ENCODE measurements around the gene SET.

GRCh38 chr9:128690684-128691034 is 1.6 kb downstream of the SET start:
- TF ChIP-seq, protein P1, sequence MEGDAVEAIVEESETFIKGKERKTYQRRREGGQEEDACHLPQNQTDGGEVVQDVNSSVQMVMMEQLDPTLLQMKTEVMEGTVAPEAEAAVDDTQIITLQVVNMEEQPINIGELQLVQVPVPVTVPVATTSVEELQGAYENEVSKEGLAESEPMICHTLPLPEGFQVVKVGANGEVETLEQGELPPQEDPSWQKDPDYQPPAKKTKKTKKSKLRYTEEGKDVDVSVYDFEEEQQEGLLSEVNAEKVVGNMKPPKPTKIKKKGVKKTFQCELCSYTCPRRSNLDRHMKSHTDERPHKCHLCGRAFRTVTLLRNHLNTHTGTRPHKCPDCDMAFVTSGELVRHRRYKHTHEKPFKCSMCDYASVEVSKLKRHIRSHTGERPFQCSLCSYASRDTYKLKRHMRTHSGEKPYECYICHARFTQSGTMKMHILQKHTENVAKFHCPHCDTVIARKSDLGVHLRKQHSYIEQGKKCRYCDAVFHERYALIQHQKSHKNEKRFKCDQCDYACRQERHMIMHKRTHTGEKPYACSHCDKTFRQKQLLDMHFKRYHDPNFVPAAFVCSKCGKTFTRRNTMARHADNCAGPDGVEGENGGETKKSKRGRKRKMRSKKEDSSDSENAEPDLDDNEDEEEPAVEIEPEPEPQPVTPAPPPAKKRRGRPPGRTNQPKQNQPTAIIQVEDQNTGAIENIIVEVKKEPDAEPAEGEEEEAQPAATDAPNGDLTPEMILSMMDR (conservative IDR thresholded peaks at IDR 0.05) = no peak
- TF ChIP-seq EZH2 (IDR thresholded peaks at IDR 0.05; ENCODE audit: low read depth) = no peak

All from PC-9 (cell line).